Osteoblast (primary cell): ENCODE results near the gene ANG. TPM values are rescaled to one million over a fixed set of nuclear protein-coding genes. Genes with fewer than 3 reads are reported as not detected.
"Not testable (repeated sequence)": the region's sequence is repeated elsewhere in the genome, so short reads cannot be mapped to it uniquely, and the experiment has no call there.

Experiments
- DNase-seq: peaks from one replicate; pipeline ENCODE4 v3.0.0; 2011; ENCODE audit warnings: low spot score, mixed read lengths; ENCODE audit not compliant: insufficient read length; ENCODE audit errors: missing footprints
- H2AFZ ChIP-seq: 2 replicates; pipeline ENCODE4 v1.6.0; 2011; ENCODE audit warnings: mild to moderate bottlenecking, low read length
- H3K27ac ChIP-seq: 2 replicates; pipeline ENCODE4 v1.5.1; 2011; ENCODE audit warnings: mild to moderate bottlenecking, low read depth, low read length, moderate library complexity
- H3K27me3 ChIP-seq: 2 replicates; pipeline ENCODE4 v1.6.0; 2012; ENCODE audit warnings: mild to moderate bottlenecking, control low read depth, inconsistent platforms, low read length, moderate library complexity; ENCODE audit not compliant: insufficient read depth
- H3K36me3 ChIP-seq: 2 replicates; pipeline ENCODE4 v1.5.1; 2011; ENCODE audit warnings: mild to moderate bottlenecking, low read length, control low read depth, moderate library complexity; ENCODE audit not compliant: insufficient read depth
- H3K4me1 ChIP-seq: 2 replicates; pipeline ENCODE4 v1.5.1; 2011; ENCODE audit warnings: mild to moderate bottlenecking, low read length, control low read depth, moderate library complexity; ENCODE audit not compliant: insufficient read depth
- H3K4me2 ChIP-seq: 2 replicates; pipeline ENCODE4 v1.6.0; 2011; ENCODE audit warnings: mild to moderate bottlenecking, low read length; ENCODE audit not compliant: insufficient read depth
- H3K4me3 ChIP-seq: fragments of 200-600 bp; sonication (generic); 3 replicates; pipeline ENCODE4 v1.5.1; 2012; ENCODE audit warnings: mild to moderate bottlenecking, low read length, inconsistent platforms; ENCODE audit not compliant: insufficient read depth
- H3K79me2 ChIP-seq: 2 replicates; pipeline ENCODE4 v1.6.0; 2012; ENCODE audit warnings: mild to moderate bottlenecking, low read length, control low read depth, inconsistent platforms; ENCODE audit not compliant: insufficient read depth
- H3K9me3 ChIP-seq: 2 replicates; pipeline ENCODE4 v1.5.1; 2011; ENCODE audit warnings: low read depth, low read length, control low read depth
- H4K20me1 ChIP-seq: 2 replicates; pipeline ENCODE4 v1.6.0; 2012; ENCODE audit warnings: mild to moderate bottlenecking, low read length, control low read depth; ENCODE audit not compliant: insufficient read depth
- CTCF ChIP-seq: IDR thresholded peaks from 2 replicates; pipeline ENCODE4 v1.5.1; 2011; ENCODE audit warnings: mild to moderate bottlenecking, low read depth, low read length, moderate library complexity; ENCODE audit errors: extremely low read depth
- total RNA-seq: library from RNA; depleted of rRNA; stranded (reverse); fragments of >200 nt; gene quantifications from 2 replicates; pipeline ENCODE4 v1.2.3, GENCODE V29; 2012

The ANG gene
- total RNA-seq, 1 donor, result 7.2 TPM

- Histone ChIP-seq H3K79me2 (no peaks in the 10 kb centered on the region), H3K27ac (no peak overlapping the region), H2AFZ (no peak overlapping the region), H3K4me2 (no peak overlapping the region), H3K4me3 (no peak overlapping the region), H3K4me1 (no peaks in the 10 kb centered on the region), H3K27me3 (peaks cover 24% of the 10 kb centered on the region), H3K36me3 (no peaks in the 10 kb centered on the region), H4K20me1 (no peaks in the 10 kb centered on the region), H3K9me3 (no peaks in the 10 kb centered on the region)
- TF ChIP-seq CTCF, result no peak
- DNase-seq, result no peak
These were observed 28.7 kb upstream of the ANG start for GRCh38 chr14:20659813-20660395.

GRCh38 chr14:20661197-20661596, 27.4 kb upstream of the ANG start:
- TF ChIP-seq CTCF, result no peak
- Histone ChIP-seq H3K9me3 (no peaks in the 10 kb centered on the region), H3K4me1 (no peaks in the 10 kb centered on the region), H3K79me2 (no peaks in the 10 kb centered on the region), H3K27me3 (peaks cover 13% of the 10 kb centered on the region), H3K27ac (no peak overlapping the region), H3K4me3 (no peak overlapping the region), H3K36me3 (no peaks in the 10 kb centered on the region), H4K20me1 (no peaks in the 10 kb centered on the region), H3K4me2 (no peak overlapping the region), H2AFZ (no peak overlapping the region)
- peak; percentile 42 for DNase-seq

- Histone ChIP-seq H3K79me2 (no peaks in the 10 kb centered on the region), H4K20me1 (no peaks in the 10 kb centered on the region), H3K27me3 (peaks cover 8% of the 10 kb centered on the region), H2AFZ (no peak overlapping the region), H3K9me3 (no peaks in the 10 kb centered on the region), H3K4me2 (peak overlapping the region; percentile 40), H3K36me3 (no peaks in the 10 kb centered on the region), H3K4me3 (peak overlapping the region; percentile 28), H3K4me1 (no peaks in the 10 kb centered on the region), H3K27ac (no peak overlapping the region)
- DNase-seq, result peak; percentile 82
- peak; percentile 40 for TF ChIP-seq CTCF
These were observed 25.4 kb upstream of the ANG start for GRCh38 chr14:20662968-20663732.

- not testable (repeated sequence) for H3K4me1 ChIP-seq, H2AFZ ChIP-seq, H3K4me3 ChIP-seq, H3K79me2 ChIP-seq, H3K27me3 ChIP-seq, H4K20me1 ChIP-seq, H3K36me3 ChIP-seq, DNase-seq, H3K4me2 ChIP-seq, H3K27ac ChIP-seq, H3K9me3 ChIP-seq
These were observed 22.1 kb upstream of the ANG start for GRCh38 chr14:20666400-20666961.
